Measurements from ENCODE around the gene PPRC1.
"Not testable (repeated sequence)": the region's sequence is repeated elsewhere in the genome, so short reads cannot be mapped to it uniquely, and the experiment has no call there.

Gene PPRC1

GRCh38 chr10:102150970-102151773 lies 18.3 kb downstream of the PPRC1 start:
- DNase-seq = peak; percentile 93

- DNase-seq = peak; percentile 99
Measured at GRCh38 chr10:102151774-102152544, 19.1 kb downstream of the PPRC1 start, which contains the start of gene NOLC1. TSS of gene NOLC1 (plus strand) at chr10:102152389. CDS start at chr10:102152411, 22 bp downstream.

- DNase-seq = peak; percentile 10
Measured at GRCh38 chr10:102152545-102152890, 19.7 kb downstream of the PPRC1 start.

GRCh38 chr10:102153093-102153620 lies 20.3 kb downstream of the PPRC1 start:
- no peak for DNase-seq

GRCh38 chr10:102154466-102155116 lies 21.8 kb downstream of the PPRC1 start:
- DNase-seq = no peak

- DNase-seq = no peak
Measured at GRCh38 chr10:102157224-102157623, 24.4 kb downstream of the PPRC1 start.

GRCh38 chr10:102159051-102159597 lies 26.3 kb downstream of the PPRC1 start:
- peak; percentile 10 for DNase-seq

- no peak for DNase-seq
Measured at GRCh38 chr10:102159831-102160230, 27.0 kb downstream of the PPRC1 start.

- DNase-seq = no peak
Measured at GRCh38 chr10:102163342-102163989, 30.6 kb downstream of the PPRC1 start.

- no peak for DNase-seq
Measured at GRCh38 chr10:102167861-102168260, 35.0 kb downstream of the PPRC1 start.

- no peak for DNase-seq
Measured at GRCh38 chr10:102170602-102171001, 37.8 kb downstream of the PPRC1 start.

- no peak for DNase-seq
Measured at GRCh38 chr10:102172288-102172687, 39.4 kb downstream of the PPRC1 start.

- peak; percentile 55 for DNase-seq
Measured at GRCh38 chr10:102175415-102175814, 42.6 kb downstream of the PPRC1 start.

- no peak for DNase-seq
Measured at GRCh38 chr10:102184606-102185005, 51.8 kb downstream of the PPRC1 start.

- DNase-seq = no peak
Measured at GRCh38 chr10:102185272-102185671, 52.4 kb downstream of the PPRC1 start.

GRCh38 chr10:102185811-102186527 lies 53.1 kb downstream of the PPRC1 start:
- no peak for DNase-seq

- no peak for DNase-seq
Measured at GRCh38 chr10:102188298-102188940, 55.6 kb downstream of the PPRC1 start.

GRCh38 chr10:102188941-102189898 lies 56.4 kb downstream of the PPRC1 start:
- DNase-seq = not testable (repeated sequence)

- DNase-seq = no peak
Measured at GRCh38 chr10:102191956-102192355, 59.1 kb downstream of the PPRC1 start.

- peak; percentile 6 for DNase-seq
Measured at GRCh38 chr10:102195296-102195870, 62.5 kb downstream of the PPRC1 start.
